ENCODE measurements around the gene NPM3.

The NPM3 gene

DNA sequence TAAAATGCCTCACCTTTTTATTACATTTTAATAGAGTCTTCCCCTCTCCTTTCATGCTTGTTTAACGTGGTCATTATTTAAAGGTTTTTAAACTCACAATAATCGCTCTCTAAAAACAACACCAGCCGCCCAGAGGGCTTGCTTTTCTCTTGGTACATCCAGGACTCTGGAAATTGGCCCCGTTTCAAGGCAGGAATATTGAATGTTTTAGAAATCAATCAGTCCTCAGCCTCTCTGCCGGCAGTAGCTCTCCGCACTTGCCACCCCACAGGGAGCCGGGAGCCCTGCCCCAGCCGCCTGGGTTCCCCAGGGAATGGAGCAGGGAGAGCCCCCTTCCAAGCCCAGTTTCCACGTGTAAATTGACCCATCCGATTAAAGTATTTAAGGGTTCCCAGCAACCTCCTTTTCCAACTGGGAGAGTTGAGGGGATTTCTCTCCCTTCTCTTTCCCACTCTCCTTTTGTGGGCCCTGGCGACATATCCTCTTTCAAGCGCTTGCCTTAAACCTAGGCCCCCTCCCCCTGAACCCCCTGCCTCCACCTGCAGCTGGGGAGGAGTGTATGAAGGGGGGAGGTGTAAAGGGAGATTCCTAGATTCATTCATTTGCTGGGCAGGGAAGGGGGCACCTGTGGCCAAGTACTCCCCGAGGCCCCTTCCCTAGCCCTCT, 9.2 kb downstream of the NPM3 start:
- no peak for DNase-seq

DNA sequence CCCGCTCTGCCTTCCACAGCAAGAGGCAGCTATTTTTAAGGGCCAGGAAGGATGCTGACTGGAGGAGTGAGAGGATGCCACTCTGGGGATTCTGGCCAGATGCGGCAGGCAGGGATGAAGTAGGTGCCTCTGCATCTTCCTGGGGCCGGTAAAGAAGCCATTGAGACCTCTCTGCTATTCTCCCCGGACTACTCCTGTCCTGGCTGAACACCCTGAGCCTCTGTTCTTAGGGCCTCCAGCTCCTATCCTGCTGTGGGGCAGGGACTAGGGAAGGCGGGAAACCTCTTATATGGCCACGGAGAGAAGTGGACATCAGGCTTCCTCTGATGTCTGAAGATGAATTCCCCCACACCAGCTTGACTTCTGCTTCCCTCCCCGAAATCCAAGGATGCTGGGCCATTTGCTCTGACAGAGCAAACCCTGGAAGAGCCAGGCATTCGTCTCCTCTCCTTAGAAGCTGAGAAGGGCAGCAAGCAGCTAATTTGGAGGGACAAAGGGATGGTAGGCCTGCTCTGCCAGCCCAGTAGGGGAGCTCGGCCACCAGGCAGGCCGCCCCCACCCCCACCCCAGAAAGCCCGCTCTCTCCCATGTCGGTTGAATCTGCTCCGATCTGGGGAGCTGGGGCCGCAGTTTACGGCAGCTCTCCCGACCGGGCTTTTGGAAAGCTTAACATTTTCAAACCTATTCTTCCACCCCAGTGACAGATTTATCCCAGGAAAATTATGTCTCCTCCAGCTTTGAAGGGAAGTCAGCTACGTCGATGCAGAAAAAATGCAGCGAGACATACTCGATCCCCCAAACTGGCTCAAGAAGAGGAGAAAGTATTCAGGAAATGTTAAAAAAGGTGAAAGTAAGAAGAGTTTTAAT, 10.1 kb downstream of the NPM3 start:
- DNase-seq = no peak

DNA sequence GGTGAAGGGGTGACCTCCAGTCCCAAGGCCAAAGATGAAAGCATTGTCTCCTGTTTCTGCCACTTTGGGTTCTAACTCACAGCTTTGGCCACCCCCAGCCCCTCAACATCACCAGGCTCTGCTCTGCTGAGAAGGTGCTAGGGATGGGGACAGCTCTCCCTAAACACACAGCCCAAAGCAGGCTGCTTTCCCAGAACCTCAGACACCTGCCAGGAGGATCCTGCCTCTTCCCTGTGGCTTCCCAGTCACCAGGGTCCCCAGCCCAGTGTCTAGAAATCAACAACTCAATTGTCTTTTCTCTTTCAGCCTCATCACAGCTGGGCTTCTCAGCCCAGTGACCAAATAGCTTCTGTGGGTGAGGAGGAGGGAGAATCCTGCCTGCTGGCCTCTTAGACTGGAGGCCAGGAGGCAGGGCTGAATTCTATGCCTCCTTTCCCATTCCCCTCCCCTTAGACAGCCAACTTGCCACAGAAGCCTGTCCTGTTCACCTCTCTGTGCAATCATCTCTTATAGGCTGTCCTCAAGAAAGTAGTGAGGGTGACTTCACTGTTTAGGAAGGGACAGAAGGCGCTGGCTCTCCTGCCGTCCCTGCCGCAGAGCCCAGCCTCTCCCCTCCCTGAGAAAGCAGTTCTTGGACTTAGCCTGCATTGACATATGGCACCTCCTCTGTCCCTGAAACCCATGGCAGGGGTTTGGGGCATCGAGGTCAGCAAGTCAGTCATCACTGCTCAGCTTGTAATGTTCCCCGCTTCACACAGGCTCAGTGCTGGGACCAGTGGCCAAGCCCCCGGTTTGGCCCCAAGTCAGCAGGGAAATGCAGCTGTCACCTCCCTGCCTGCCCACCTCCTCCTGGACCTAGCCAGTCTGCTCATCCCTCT, 11.0 kb downstream of the NPM3 start:
- no peak for DNase-seq

DNA sequence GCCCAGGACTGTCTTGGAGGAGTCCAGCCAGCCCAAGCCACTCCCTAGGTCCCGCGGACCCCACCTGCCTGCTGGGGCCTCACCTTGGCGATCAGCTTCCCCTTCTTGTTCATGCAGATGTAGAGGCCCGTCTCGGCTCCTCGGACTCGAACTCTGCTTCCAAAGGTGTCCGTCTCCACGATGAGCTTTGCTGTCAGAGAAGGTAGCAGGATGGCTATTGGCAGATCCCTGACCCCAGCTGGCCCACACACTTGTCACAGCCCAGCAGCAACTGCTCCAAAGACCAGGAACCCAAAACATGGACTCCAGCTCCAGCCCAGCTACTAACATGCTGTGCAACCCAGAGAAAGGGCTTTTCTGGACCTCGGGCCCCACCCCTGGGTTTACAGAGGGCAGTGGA, 11.9 kb downstream of the NPM3 start:
- no peak for DNase-seq

GRCh38 chr10:101770331-101771215, 12.7 kb downstream of the NPM3 start:
- no peak for DNase-seq

DNA sequence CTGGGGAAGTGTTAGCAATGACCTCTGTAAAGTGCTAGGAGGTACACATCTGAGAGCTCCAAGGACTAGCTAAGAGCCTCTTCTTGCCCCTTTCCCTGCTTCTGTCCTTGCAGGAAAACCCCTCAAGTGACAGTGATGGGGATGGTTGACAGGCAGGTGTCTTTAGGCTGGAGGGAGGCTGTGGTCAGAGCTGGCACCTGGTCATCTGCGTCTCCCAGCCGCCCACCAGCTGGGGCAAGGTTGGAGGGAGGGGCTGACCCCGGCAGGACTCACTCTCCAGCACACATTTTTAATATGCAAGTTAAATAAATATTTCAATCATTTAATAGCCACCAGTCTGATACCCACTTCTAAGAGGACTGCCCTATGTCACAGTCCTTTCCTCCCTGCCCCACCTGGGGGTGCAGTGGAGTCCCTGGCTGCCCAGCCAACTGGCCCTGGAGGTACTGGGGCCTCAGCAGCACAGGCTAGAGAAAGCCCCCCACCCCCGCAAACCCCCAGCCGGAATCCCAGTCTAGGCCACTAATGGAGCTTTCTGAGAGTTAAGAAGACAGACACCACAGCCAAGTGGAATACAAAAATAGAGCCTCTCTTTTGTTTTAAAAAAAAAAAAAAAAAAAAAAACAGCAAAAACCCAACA, 13.6 kb downstream of the NPM3 start:
- no peak for DNase-seq

DNA sequence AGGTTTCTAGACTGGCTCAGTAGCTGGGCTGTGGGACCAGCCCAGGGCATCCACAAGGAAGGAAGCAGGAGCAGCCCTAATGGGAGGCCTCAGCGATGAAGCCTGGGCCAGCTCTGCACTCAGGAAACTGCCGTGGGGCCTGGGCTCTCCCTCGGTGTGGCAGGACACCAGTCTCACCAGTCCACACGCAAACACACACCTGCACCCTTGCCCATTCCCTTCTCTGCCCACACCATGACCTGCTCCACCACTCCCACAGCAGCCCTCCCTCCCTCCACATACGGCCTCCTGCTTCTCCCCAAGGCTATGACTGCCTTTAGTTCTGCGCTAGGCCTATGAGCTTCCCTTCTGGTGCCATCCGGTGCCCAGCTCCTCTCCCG, 14.5 kb downstream of the NPM3 start:
- no peak for DNase-seq

DNA sequence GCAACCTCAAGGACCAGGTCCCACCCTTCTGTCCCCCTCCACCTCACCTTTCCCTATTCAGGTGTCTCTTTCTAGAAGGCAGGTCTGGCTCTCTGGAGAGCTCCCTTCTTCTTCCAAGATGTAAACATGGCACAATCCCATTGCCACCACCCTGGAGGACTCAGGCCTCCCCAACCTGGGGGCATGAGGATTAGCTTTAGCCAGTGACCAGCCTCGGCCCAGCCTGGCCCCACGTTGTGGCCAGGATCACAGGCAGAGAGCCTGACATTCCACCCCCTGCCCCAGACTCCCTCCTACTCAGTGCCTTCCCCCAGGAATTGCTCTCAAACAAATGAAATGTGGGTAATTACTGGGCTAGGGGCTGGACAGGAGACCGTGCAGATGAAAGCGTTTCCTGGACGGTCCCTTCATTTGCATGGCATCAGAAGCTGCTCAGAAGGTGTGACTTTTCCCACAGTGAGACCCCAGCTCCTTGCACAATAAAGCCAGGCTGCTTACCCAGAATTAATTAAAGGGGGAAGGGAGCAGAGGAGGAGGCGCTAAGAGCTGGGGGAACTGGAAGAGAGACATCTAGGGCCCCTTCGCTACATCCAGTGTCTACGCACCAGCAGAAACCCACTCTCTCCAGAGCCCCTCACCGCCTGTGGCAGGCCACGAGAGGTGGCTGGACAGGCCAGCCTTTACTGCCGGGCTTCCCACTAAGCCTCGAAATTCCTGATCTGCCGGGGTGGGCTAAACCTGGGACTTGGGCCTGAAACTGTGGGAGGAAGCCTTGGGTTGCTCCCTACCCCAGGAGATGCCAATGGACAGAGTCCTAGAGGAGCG, 15.1 kb downstream of the NPM3 start:
- DNase-seq = no peak

GRCh38 chr10:101767600-101767945, 15.7 kb downstream of the NPM3 start:
- DNase-seq = no peak

GRCh38 chr10:101766753-101767599, 16.3 kb downstream of the NPM3 start:
- DNase-seq = no peak

DNA sequence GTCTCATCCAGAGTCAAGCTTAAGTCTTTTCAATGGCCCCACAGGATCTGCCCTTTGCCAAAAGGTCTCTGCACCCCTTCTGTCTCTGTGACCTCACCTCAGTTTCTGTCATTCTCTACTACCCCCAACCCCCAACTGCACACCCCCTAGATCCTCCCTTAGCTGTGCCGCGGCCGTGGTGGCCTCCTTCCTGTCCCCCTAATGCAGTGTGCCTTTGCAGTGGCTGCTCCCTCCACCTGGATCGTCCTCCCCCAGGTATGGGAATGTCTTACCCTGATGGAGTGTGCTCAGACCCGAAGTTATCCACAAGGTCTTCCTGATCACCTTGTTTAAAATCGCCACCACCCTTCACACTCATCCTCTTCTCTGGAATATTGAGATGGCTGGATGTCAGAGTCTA, 16.9 kb downstream of the NPM3 start:
- no peak for DNase-seq

DNA sequence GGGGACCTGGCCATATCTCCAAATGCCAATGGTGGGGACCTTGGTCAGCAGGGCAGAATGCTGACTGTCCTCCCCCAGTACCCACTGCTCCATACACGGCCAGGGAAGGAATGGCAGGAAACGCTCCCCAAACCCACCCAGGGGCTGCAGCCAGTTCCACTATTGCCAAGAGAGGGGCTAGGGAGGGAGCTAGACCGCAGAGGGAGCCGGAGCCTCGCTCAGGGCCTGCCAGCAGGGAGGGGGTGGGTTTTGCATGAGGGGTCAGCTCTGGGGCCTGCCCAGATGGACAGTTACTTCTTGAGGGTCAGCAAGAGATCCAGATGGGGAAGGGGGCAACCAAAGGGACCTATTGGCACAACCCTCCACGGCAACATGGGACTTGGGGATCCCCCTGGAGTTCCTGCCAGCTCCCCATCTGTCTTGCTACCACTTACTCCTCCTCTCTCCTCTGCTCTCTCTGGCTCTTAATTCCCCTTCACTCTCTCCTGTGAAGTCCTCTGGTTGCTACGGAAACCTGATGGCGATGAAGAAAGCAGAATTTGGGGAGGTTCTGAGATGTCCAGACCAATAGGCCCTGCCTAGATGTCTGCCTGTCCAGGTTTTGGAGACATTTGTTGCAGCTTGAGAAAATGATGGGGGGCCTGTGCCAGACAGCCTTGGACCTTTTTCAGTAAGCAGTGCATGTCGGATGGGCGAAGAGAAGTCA, 20.0 kb downstream of the NPM3 start:
- no peak for DNase-seq

- no peak for DNase-seq
Measured at GRCh38 chr10:101762736-101763135, 20.5 kb downstream of the NPM3 start.

GRCh38 chr10:101761226-101761625, 22.0 kb downstream of the NPM3 start:
- no peak for DNase-seq

DNA sequence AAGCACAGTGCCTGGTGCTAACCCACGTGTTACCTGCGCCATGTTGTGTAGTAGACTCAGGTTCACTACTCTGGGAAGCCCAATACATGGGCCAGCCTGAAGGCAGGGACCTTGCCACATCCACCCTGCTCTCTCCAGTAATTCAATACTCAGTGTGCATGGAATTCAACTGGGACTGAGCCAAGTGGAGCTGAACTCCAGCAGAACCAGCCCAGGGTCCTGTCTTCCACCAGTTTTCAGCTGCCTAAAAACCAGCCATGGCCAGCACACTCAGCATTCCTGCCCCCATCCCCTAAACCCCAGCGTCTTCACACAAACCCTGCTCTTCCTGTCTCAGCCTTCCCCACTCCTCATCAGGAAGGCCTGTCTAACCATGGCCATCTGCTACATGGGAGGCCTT, 22.7 kb downstream of the NPM3 start:
- no peak for DNase-seq

DNA sequence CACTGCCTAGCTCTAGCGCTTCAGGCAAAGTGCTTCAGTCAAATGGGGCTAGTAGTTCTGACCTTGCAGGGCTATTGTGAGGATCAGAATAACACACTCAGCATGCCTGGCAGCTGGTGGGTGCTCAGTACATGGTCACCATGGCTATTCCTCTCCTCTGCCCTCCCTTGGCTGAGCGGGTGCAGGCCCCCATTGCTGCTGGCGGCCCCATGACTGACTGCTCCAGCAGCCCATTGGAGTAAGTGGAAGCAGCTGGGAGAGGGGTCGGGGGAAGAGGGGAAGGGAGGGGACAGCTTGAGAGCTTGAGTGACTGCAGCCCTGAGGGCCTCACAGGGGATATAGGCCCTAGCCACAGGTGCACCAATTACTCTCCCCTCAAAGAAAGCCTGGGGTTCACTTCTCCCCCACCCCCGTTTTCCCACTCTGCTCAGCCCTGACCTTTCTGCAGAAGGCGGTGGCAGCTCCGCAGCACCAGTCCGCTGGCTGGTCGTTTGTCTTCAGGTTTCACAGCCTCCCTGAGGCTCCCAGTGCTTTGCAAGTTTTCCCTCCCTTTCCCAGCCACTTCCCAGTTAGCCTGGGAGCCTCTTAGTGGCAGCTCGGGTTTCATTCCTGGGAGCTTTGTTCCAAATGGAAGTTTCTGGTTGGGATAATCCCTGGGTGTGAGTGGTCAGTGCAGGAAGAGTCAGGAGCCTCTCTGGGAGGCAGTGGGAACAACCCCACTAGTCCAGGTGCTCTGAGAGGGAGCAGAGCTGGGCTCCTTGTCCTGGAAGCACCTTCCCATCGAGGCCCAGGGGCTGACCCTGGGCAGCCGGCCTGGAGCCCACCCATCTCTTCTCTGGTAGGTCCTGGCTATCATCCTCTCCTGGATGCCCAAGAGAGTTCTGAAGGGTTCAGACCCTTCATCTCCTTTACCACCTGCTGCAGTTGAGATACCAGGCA, 23.7 kb downstream of the NPM3 start:
- no peak for DNase-seq

DNA sequence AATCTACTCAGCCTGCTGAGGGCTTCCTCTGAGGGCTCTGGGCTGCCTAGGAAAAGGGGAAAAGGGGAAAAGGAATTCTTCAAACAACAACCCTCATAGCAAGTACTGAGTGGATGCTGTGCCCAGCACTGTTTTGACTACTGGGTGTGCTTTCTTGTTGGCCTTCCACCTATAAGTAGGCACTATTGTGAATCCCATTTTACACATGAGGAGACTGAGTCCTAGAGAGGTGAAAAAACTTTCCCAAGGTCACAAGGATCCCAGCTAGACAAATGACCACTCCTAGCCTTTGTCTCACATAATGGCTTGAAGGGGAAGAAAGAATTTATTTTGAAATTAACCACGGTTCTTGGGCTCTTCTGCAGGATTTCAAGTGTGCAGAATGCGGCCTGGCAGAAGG, 24.4 kb downstream of the NPM3 start:
- DNase-seq = no peak

GRCh38 chr10:101752241-101752640, 31.0 kb downstream of the NPM3 start:
- no peak for DNase-seq

Measured in activated CD4-positive, alpha-beta T cell treated with anti-CD3 and anti-CD28 coated beads, Interleukin-2, amount 50 U/mL, for 16 hours (primary cell).